Measurements from ENCODE around the gene STRIT1. TPM values are rescaled to one million over a fixed set of nuclear protein-coding genes. Genes with fewer than 3 reads are reported as not detected.

STRIT1 gene
- polyA plus RNA-seq, 3 donors, result not detected

DNA sequence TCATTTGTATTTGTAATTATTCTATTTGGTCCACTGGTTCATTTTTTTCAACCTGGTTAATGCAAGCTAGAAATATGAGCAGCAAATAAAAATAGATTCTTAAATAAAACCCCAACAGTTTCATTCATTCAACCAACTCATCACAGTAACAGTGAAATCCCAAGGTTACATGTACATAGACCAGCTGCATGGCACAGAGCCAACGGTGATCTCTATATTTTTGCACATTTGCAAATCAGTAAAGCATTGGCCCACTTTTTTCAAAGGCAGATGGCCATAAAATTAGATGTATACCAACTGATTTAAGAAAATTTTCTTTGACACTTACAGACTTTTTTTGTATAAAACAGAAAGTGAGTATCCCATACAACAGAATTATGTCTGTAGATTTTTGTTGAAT lies 49.3 kb downstream of the STRIT1 start:
- Histone ChIP-seq H3K4me2 (replicated peaks; ENCODE audit: extremely low read depth, low read length, poor library complexity, severe bottlenecking) (no peak overlapping the region), H3K9ac (ENCODE audit: insufficient read depth, low read length, poor library complexity, severe bottlenecking) (no peak overlapping the region), H3K79me2 (ENCODE audit: insufficient read depth, low read length) (no peaks in the 10 kb centered on the region), H2AFZ (ENCODE audit: insufficient read depth, low read depth, low read length, poor library complexity, severe bottlenecking) (no peak overlapping the region), H3K9me3 (replicated peaks in 1 of 2; ENCODE audit: control insufficient read depth in 1 of 2, insufficient read depth in 1 of 2, low read length in 2 of 2) (peaks cover 0 to 18% of the 10 kb centered on the region in 2 donors), H4K20me1 (ENCODE audit: insufficient read depth, low read length) (no peaks in the 10 kb centered on the region), H3K36me3 (replicated peaks in 1 of 2; ENCODE audit: control insufficient read depth in 1 of 2, insufficient read depth in 2 of 2, low read length in 2 of 2) (no peaks in the 10 kb centered on the region), H3K27ac (ENCODE audit: low read depth in 1 of 2, low read length in 2 of 2) (no peak overlapping the region), H3K4me3 (replicated peaks in 1 of 3; ENCODE audit: low read depth in 2 of 3, low read length in 3 of 3) (no peak overlapping the region), H3K27me3 (ENCODE audit: control insufficient read depth in 2 of 2, insufficient read depth in 2 of 2, low read length in 2 of 2) (no peaks in the 10 kb centered on the region), H3K4me1 (ENCODE audit: control insufficient read depth in 1 of 2, insufficient read depth in 2 of 2, low read length in 2 of 2) (no peaks in the 10 kb centered on the region)
- no peak overlapping the region for H3K27ac Mint-ChIP-seq
- no CpG with 5 or more reads among the region's 1 CpG for WGBS (ENCODE audit: insufficient coverage)
- peaks cover 6 to 15% (median 7%) of the 10 kb centered on the region in 7 donors for H3K9me3 Mint-ChIP-seq
- peaks cover 0 to 5% (median 0%) of the 10 kb centered on the region in 3 donors for H3K27me3 Mint-ChIP-seq (ENCODE audit: low read depth in 3 of 3)
- DNase-seq, result no peak
- no peaks in the 10 kb centered on the region for H3K36me3 Mint-ChIP-seq
- TF ChIP-seq, protein P1, sequence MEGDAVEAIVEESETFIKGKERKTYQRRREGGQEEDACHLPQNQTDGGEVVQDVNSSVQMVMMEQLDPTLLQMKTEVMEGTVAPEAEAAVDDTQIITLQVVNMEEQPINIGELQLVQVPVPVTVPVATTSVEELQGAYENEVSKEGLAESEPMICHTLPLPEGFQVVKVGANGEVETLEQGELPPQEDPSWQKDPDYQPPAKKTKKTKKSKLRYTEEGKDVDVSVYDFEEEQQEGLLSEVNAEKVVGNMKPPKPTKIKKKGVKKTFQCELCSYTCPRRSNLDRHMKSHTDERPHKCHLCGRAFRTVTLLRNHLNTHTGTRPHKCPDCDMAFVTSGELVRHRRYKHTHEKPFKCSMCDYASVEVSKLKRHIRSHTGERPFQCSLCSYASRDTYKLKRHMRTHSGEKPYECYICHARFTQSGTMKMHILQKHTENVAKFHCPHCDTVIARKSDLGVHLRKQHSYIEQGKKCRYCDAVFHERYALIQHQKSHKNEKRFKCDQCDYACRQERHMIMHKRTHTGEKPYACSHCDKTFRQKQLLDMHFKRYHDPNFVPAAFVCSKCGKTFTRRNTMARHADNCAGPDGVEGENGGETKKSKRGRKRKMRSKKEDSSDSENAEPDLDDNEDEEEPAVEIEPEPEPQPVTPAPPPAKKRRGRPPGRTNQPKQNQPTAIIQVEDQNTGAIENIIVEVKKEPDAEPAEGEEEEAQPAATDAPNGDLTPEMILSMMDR (IDR thresholded peaks at IDR 0.05), result no peak
- H3K4me3 Mint-ChIP-seq, result no peak overlapping the region
- intact Hi-C loops (cut with micrococcal nuclease), result no loop called here
- no peaks in the 10 kb centered on the region for H3K4me1 Mint-ChIP-seq

DNA sequence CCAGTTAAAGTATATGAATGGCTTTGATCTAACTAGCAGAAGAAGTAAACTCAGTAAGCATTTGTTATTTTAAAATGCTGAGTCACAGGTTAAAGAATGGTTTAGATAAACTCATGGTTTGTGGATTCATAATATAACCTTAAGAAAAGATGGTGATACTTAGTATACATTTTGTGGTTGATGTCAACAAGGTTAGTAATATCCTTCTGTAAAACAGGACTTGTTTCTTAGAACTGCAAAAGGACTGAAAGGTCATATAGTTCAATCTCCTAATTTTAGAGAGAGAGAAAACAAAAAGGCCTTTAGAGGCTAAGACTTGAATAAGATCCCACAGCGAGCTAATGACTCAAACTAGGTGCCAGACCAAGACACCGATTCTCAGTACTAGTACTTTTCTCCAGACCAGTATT lies 50.0 kb downstream of the STRIT1 start:
- Histone ChIP-seq H3K4me2 (replicated peaks; ENCODE audit: extremely low read depth, low read length, poor library complexity, severe bottlenecking) (no peak overlapping the region), H3K79me2 (ENCODE audit: insufficient read depth, low read length) (no peaks in the 10 kb centered on the region)
- no peak overlapping the region for H3K27ac Mint-ChIP-seq

More for the DNA sequence above, 50.0 kb downstream of the STRIT1 start:
- Histone ChIP-seq H3K27ac (ENCODE audit: low read depth in 1 of 2, low read length in 2 of 2) (no peak overlapping the region), H4K20me1 (ENCODE audit: insufficient read depth, low read length) (no peaks in the 10 kb centered on the region), H3K4me1 (ENCODE audit: control insufficient read depth in 1 of 2, insufficient read depth in 2 of 2, low read length in 2 of 2) (no peaks in the 10 kb centered on the region), H3K9me3 (replicated peaks in 1 of 2; ENCODE audit: control insufficient read depth in 1 of 2, insufficient read depth in 1 of 2, low read length in 2 of 2) (peaks cover 0 to 16% of the 10 kb centered on the region in 2 donors), H3K4me3 (replicated peaks in 1 of 3; ENCODE audit: low read depth in 2 of 3, low read length in 3 of 3) (no peak overlapping the region), H3K27me3 (ENCODE audit: control insufficient read depth in 2 of 2, insufficient read depth in 2 of 2, low read length in 2 of 2) (no peaks in the 10 kb centered on the region), H3K9ac (ENCODE audit: insufficient read depth, low read length, poor library complexity, severe bottlenecking) (no peak overlapping the region), H2AFZ (ENCODE audit: insufficient read depth, low read depth, low read length, poor library complexity, severe bottlenecking) (no peak overlapping the region), H3K36me3 (replicated peaks in 1 of 2; ENCODE audit: control insufficient read depth in 1 of 2, insufficient read depth in 2 of 2, low read length in 2 of 2) (no peaks in the 10 kb centered on the region)
- H3K36me3 Mint-ChIP-seq, result no peaks in the 10 kb centered on the region
- no peak overlapping the region for H3K4me3 Mint-ChIP-seq
- peaks cover 0 to 4% (median 0%) of the 10 kb centered on the region in 3 donors for H3K27me3 Mint-ChIP-seq (ENCODE audit: low read depth in 3 of 3)
- no CpG with 5 or more reads among the region's 2 CpGs for WGBS (ENCODE audit: insufficient coverage)
- H3K9me3 Mint-ChIP-seq, result peaks cover 3 to 14% (median 7%) of the 10 kb centered on the region in 7 donors
- DNase-seq, result no peak
- TF ChIP-seq, protein P1 (IDR thresholded peaks at IDR 0.05), result no peak
- no peaks in the 10 kb centered on the region for H3K4me1 Mint-ChIP-seq
- intact Hi-C loops (cut with micrococcal nuclease), result no loop called here

All from CD14-positive monocyte (primary cell).